Germinal center (tissue), 1 donor: Measurements from ENCODE around the gene ADRB2.
"Not testable (repeated sequence)": the region's sequence is repeated elsewhere in the genome, so short reads cannot be mapped to it uniquely, and the experiment has no call there.

Experiments used
- DNase-seq: peaks from one replicate; pipeline ENCODE4 v3.0.0; 2012; ENCODE audit warnings: mixed read lengths, low spot score

ADRB2 gene

GRCh38 chr5:148856009-148856367 is 29.6 kb downstream of the ADRB2 start:
- no peak for DNase-seq

GRCh38 chr5:148856424-148856823 is 30.0 kb downstream of the ADRB2 start:
- DNase-seq: no peak

GRCh38 chr5:148857474-148857873 is 31.1 kb downstream of the ADRB2 start:
- no peak for DNase-seq

- no peak for DNase-seq
Measured at GRCh38 chr5:148858106-148858505, 31.7 kb downstream of the ADRB2 start.

DNA sequence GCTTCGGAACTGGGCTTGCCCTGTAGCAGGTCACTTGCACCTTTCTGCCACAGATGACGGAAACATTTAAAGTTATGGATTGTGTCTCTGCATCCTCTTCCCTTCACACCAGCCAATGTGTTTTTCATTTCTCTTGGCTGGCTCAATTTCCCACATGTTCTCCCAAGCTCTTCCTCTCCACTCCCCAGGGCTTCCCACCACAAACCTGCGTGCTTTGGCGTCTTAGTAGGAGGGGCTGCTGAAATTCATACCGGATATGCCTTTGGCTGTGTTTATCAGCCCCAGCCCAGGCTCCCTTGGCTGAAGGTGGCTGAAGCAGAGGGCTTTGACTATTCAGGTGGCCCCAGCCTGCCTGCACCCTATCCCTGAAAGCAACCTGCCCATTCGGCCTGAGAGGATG is 32.1 kb downstream of the ADRB2 start:
- no peak for DNase-seq

GRCh38 chr5:148859703-148860102 is 33.3 kb downstream of the ADRB2 start:
- no peak for DNase-seq

DNA sequence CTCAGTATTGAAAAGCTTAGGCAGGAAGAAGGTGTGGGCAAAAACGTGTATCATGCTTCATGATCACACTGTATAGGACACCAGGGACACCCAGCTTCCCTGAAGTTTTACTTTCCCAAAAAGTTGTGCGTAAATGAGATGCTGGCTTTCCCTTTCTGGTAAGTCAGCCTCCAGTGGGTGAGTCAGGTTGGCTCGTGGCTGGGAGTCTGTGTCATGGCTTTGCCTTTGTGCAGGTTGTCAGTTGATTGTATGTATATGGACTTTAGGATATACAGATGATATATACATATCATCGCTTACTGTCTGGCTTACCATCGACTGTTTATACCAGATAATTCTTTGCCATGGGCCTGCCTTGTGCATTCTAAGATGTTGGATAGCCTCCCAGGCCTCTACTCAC is 34.2 kb downstream of the ADRB2 start:
- no peak for DNase-seq

DNA sequence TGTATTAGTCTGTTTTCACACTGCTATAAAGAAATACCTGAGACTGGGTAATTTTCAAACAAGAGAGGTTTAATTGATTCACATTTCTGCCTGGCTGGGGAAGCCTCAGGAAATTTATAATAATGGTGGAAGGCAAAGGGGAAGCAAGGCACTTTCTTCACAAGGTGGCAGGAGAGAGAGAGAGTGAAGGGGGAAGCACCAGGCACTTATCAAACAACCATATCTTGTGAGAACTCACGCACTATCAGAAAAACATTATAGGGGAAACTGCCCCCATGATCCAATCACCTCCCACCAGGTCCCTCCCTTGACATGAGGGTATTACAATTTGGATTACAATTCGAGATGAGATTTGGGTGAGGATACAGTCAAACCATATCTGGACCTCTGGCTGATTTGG is 34.7 kb downstream of the ADRB2 start:
- no peak for DNase-seq

DNA sequence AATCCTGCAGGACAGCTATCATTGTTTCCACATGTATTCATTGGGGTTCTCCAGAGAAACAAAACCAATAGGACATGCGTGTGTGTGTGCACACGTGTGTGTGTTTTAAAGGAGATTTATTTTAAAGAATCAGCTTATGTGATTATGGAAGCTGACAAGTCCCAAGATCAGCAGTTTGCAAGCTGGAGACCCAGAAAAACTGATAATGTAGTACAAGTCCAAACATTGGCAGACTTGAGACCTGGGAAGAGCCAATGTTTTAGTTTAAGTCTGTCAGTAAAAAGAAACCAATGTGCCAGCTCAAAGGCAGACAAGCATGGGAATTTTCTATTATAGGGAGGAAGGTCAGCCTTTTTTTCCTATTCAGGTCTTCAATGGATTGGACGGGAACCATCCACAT is 35.3 kb downstream of the ADRB2 start:
- DNase-seq: no peak

DNA sequence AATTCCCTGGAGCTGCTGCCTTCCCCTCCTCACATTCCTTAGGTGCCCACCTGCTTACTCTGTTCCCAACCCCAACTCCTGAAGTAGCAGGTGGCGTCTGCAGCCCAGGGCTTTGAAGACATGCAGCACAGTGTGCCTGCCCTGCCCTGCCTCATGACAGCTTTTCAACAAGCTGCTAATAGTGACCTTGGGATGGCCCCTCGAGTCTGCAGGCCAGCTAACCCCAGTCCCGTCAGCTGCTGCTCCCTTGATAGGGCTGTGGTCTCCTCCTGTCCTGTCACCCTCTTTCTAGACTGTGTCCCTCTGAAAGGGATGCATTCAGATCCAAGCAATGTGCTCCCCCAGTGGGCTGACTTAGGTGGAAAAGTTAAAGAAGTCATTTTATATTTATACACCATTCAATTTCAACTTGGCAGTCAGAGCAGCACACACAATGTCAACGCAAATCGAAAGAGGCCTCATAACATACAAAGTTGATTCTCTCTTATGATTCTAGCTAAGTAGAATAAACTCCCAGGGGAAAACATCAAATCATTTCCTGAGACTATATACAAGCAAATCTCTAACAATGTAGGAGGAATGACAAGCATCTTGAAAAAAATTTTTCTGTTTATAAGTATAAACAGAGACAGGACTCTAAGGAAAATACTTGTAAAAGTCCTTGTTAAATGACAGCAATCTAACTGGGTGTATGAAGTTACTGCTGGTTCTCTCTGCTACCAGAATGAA is 37.9 kb downstream of the ADRB2 start:
- DNase-seq: no peak

DNA sequence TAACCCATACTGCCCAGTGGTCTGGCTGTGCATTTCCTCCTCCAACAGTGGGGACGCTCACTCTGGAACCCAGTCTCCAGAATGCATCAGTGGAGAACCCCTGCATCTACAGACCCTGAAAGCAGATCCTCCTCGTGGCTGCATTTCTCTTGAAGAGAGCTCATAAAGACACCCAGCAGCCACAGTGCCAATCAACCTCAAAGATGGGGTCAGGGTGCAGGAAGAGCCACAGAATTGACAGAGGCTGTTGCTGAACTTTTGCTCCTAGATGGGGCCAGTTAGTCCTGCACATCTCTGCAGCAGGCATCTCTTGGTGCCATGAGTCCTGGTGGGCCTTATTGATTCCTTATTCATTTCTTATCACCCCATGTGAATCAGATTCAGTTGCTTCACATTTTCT is 39.6 kb downstream of the ADRB2 start:
- no peak for DNase-seq

GRCh38 chr5:148873120-148873519 is 46.7 kb downstream of the ADRB2 start:
- DNase-seq: no peak

- DNase-seq: no peak
Measured at GRCh38 chr5:148873690-148874485, 47.5 kb downstream of the ADRB2 start.

DNA sequence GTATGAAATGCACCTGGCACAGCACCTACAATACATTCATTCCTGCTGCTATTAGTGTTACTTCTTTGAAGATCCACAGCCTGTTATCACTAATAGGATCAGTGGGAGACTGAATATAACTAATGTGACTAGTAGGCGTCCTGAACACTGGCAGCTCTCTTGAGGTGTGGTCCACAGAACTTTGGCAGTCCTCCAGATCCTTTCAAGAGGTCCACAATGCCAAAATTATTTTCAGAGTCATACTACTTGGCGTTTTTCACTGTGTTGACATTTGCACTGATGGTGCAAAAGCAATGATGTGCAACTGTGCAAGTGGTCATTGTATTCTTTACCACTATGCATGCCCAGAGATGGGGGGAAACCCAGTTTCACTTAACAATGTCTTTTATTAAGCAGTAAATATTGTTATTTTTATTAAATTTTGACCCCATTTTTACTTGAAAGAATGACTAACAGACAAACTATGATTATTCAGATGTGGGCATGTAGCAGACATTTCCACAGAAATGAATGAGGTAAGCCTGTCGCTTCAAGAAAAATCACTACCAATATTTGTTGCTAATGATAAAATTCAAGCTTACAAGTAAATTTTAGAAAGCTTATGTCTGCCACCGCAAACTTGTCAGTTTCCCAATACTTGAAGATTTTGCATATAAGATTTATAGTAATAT is 48.9 kb downstream of the ADRB2 start:
- no peak for DNase-seq

GRCh38 chr5:148877436-148877835 is 51.0 kb downstream of the ADRB2 start:
- not testable (repeated sequence) for DNase-seq
